HepG2 (cell line): ENCODE data around the gene UBB. TPM values are rescaled to one million over a fixed set of nuclear protein-coding genes. Genes with fewer than 3 reads are reported as not detected.

Source experiments
- HNRNPLL ChIP-seq: fragments of 200-400 bp; formaldehyde crosslinking; IDR thresholded peaks from 2 replicates; pipeline ENCODE4 v1.6.1; 2017; ENCODE audit warnings: mild to moderate bottlenecking, low read depth, low read length; ENCODE audit not compliant: poor library complexity, severe bottlenecking
- KIAA2018 ChIP-seq: sonication (generic); formaldehyde crosslinking; IDR thresholded peaks from 2 replicates; pipeline ENCODE4 v1.5.0; 2020; ENCODE audit warnings: mild to moderate bottlenecking, missing genetic modification reagents, borderline replicate concordance
- NAIF1 ChIP-seq: sonication (generic); formaldehyde crosslinking; IDR thresholded peaks from 2 replicates; pipeline ENCODE4 v1.5.0; 2020; ENCODE audit warnings: mild to moderate bottlenecking, missing genetic modification reagents, borderline replicate concordance
- POGZ ChIP-seq: sonication (generic); formaldehyde crosslinking; IDR thresholded peaks from 2 replicates; pipeline ENCODE4 v1.4.0; 2020; ENCODE audit warnings: mild to moderate bottlenecking, missing genetic modification reagents
- RARA ChIP-seq: IDR thresholded peaks from 2 replicates; pipeline ENCODE4 v1.6.1; 2016; ENCODE audit warnings: missing genetic modification reagents, missing compliant biosample characterization
- SP2 ChIP-seq: sonication (generic); formaldehyde crosslinking; IDR thresholded peaks from 2 replicates; pipeline ENCODE4 v1.5.1; 2020; ENCODE audit warnings: mild to moderate bottlenecking, missing genetic modification reagents
- TBX3 ChIP-seq: fragments of 450-650 bp; IDR thresholded peaks from 2 replicates; pipeline ENCODE4 v1.6.1; 2017; ENCODE audit warnings: antibody characterized with exemption, mild to moderate bottlenecking, inconsistent platforms, borderline replicate concordance
- ZNF646 ChIP-seq: sonication (generic); formaldehyde crosslinking; IDR thresholded peaks from 2 replicates; pipeline ENCODE4 v1.9.0; 2021; ENCODE audit warnings: mild to moderate bottlenecking, missing genetic modification reagents
- ZNF720 ChIP-seq: sonication (generic); formaldehyde crosslinking; IDR thresholded peaks from 2 replicates; pipeline ENCODE4 v1.4.0; 2020; ENCODE audit warnings: missing genetic modification reagents
- ZNF737 ChIP-seq: sonication (generic); formaldehyde crosslinking; IDR thresholded peaks from 2 replicates; pipeline ENCODE4 v1.5.0; 2020; ENCODE audit warnings: missing genetic modification reagents, mild to moderate bottlenecking, borderline replicate concordance
- polyA plus RNA-seq, 8 experiments: library from polyadenylated mRNA; depleted of rRNA in 3 of 8; stranded (reverse) in 7 of 8; unstranded in 1 of 8; fragments of >200 nt; fragmentation: Illumina TruSeq in 4 of 8; extraction: Trizol in 4 of 8; gene quantifications; 2 replicates each; pipeline versions ENCODE4 v1.2.1 to v1.2.3, GENCODE V29; 2011 to 2016; ENCODE audit warnings: low read depth in 4 of 8, missing spikeins in 1 of 8, mixed read lengths in 1 of 8; ENCODE audit not compliant: insufficient read depth in 1 of 8
- total RNA-seq, 5 experiments: library from RNA; depleted of rRNA; stranded (reverse); fragments of >200 nt; fragmentation: Illumina TruSeq; extraction: Trizol; gene quantifications; 2 replicates each; pipeline ENCODE4 v1.2.3, GENCODE V29; 2016; ENCODE audit warnings: low read depth in 1 of 5

The UBB gene
- total and polyA plus RNA-seq, 2 of the 13 experiments (the other 11 are each of a cell fraction or from before 2014, with no cell fraction given), result 1,130 to 2,066 TPM

- TF ChIP-seq ZNF646 (CRISPR knock-in tag) (no peak), ZNF720 (CRISPR knock-in tag) (no peak), SP2 (CRISPR knock-in tag) (no peak), POGZ (CRISPR knock-in tag) (0 out of 2 replicates have a peak, but pooled peaks have one; percentile 28), ZNF737 (CRISPR knock-in tag) (no peak), NAIF1 (CRISPR knock-in tag) (no peak), HNRNPLL (no peak), TBX3 (peak; percentile 57; the same call in 1 of the 2 replicates), RARA (CRISPR knock-in tag) (no peak), KIAA2018 (CRISPR knock-in tag) (no peak)
These were observed 17.7 kb downstream of the UBB start (continued) for GRCh38 chr17:16398270-16399267.
